ENCODE results near the gene GUK1. TPM values are rescaled to one million over a fixed set of nuclear protein-coding genes. Genes with fewer than 3 reads are reported as not detected.
A peak's percentile ranks its signal among the peaks of the same experiment; 100 is the strongest.

GUK1 gene
- total RNA-seq, 2 experiments from 2014 or later: 339 to 344 TPM

- CTCF ChIA-PET: no interaction called here
- H3K36me3 Mint-ChIP-seq (ENCODE audit: low read depth): peaks cover 32% of the 10 kb centered on the region
Measured at GRCh38 chr1:228145463-228146416, 5.7 kb downstream of the GUK1 start.

GRCh38 chr1:228146417-228147150 is 6.5 kb downstream of the GUK1 start:
- ATAC-seq (no peak), DNase-seq (no peak)
- Mint-ChIP-seq H3K4me3 (no peak overlapping the region), H3K36me3 (ENCODE audit: low read depth) (peaks cover 24% of the 10 kb centered on the region), H3K9me3 (ENCODE audit: insufficient read depth) (no peaks in the 10 kb centered on the region), H3K27ac (no peak overlapping the region), H3K4me1 (ENCODE audit: low read depth) (peaks cover 30% of the 10 kb centered on the region), H3K27me3 (ENCODE audit: low read depth) (no peaks in the 10 kb centered on the region)
- ChIA-PET CTCF (no interaction called here), POLR2A (no interaction called here)

More at GRCh38 chr1:228145463-228146416, 5.7 kb downstream of the GUK1 start:
- no peak for ATAC-seq
- POLR2A ChIA-PET: interaction anchor here (0.9 to 6.1 kb wide), 2 partner anchors 11 to 20 kb away, joined by 3 to 36 read pairs; partner anchors contain the start of gene IBA57
- Mint-ChIP-seq H3K27me3 (ENCODE audit: low read depth) (no peaks in the 10 kb centered on the region), H3K4me1 (ENCODE audit: low read depth) (peaks cover 32% of the 10 kb centered on the region), H3K9me3 (ENCODE audit: insufficient read depth) (no peaks in the 10 kb centered on the region), H3K4me3 (no peak overlapping the region), H3K27ac (no peak overlapping the region)
- DNase-seq: no peak

- H3K4me3 Mint-ChIP-seq: no peak overlapping the region
- no peaks in the 10 kb centered on the region for H3K27me3 Mint-ChIP-seq (ENCODE audit: low read depth)
- peaks cover 17% of the 10 kb centered on the region for H3K36me3 Mint-ChIP-seq (ENCODE audit: low read depth)
- no peaks in the 10 kb centered on the region for H3K9me3 Mint-ChIP-seq (ENCODE audit: insufficient read depth)
- no peak overlapping the region for H3K27ac Mint-ChIP-seq
- DNase-seq (no peak), ATAC-seq (no peak)
- peaks cover 27% of the 10 kb centered on the region for H3K4me1 Mint-ChIP-seq (ENCODE audit: low read depth)
- ChIA-PET POLR2A (no interaction called here), CTCF (no interaction called here)
Measured at GRCh38 chr1:228147151-228147693, 7.1 kb downstream of the GUK1 start.

- Mint-ChIP-seq H3K27ac (peak overlapping the region; percentile 25), H3K27me3 (ENCODE audit: low read depth) (no peaks in the 10 kb centered on the region), H3K4me3 (no peak overlapping the region), H3K36me3 (ENCODE audit: low read depth) (peaks cover 12% of the 10 kb centered on the region), H3K9me3 (ENCODE audit: insufficient read depth) (no peaks in the 10 kb centered on the region), H3K4me1 (ENCODE audit: low read depth) (peaks cover 25% of the 10 kb centered on the region)
- CTCF ChIA-PET: no interaction called here
- ATAC-seq (no peak), DNase-seq (no peak)
- POLR2A ChIA-PET: no interaction called here
Measured at GRCh38 chr1:228147768-228148167, 7.7 kb downstream of the GUK1 start.

GRCh38 chr1:228148196-228148861 is 8.2 kb downstream of the GUK1 start:
- ChIA-PET POLR2A (no interaction called here), CTCF (no interaction called here)
- Mint-ChIP-seq H3K27me3 (ENCODE audit: low read depth) (no peaks in the 10 kb centered on the region), H3K36me3 (ENCODE audit: low read depth) (peaks cover 6% of the 10 kb centered on the region), H3K4me3 (no peak overlapping the region), H3K9me3 (ENCODE audit: insufficient read depth) (no peaks in the 10 kb centered on the region), H3K27ac (no peak overlapping the region), H3K4me1 (ENCODE audit: low read depth) (peaks cover 21% of the 10 kb centered on the region)
- no peak for ATAC-seq
- no peak for DNase-seq

- no peaks in the 10 kb centered on the region for H3K27me3 Mint-ChIP-seq (ENCODE audit: low read depth)
- H3K4me3 Mint-ChIP-seq: no peak overlapping the region
- no peaks in the 10 kb centered on the region for H3K9me3 Mint-ChIP-seq (ENCODE audit: insufficient read depth)
- ChIA-PET CTCF (no interaction called here), POLR2A (no interaction called here)
- no peak overlapping the region for H3K27ac Mint-ChIP-seq
- DNase-seq (no peak), ATAC-seq (no peak)
- H3K4me1 Mint-ChIP-seq (ENCODE audit: low read depth): peaks cover 14% of the 10 kb centered on the region
- H3K36me3 Mint-ChIP-seq (ENCODE audit: low read depth): no peaks in the 10 kb centered on the region
Measured at GRCh38 chr1:228148935-228149405, 8.9 kb downstream of the GUK1 start.

GRCh38 chr1:228149406-228150119 is 9.5 kb downstream of the GUK1 start, which contains the start of gene GJC2:
GJC2 (plus strand) TSS chr1:228149930; CDS start chr1:228157759, 7,829 bp downstream.
- H3K27ac Mint-ChIP-seq: no peak within 1 kb of the TSS
- no peak for ATAC-seq
- ChIA-PET CTCF (no interaction called here), POLR2A (no interaction called here)
- H3K4me3 Mint-ChIP-seq: no peak within 1 kb of the TSS
- peaks cover 11% of the 10 kb centered on the region for H3K4me1 Mint-ChIP-seq (ENCODE audit: low read depth)
- DNase-seq: no peak
- H3K27me3 Mint-ChIP-seq (ENCODE audit: low read depth): no peaks in the 10 kb centered on the region
- H3K9me3 Mint-ChIP-seq (ENCODE audit: insufficient read depth): no peaks in the 10 kb centered on the region
- no peaks in the 10 kb centered on the region for H3K36me3 Mint-ChIP-seq (ENCODE audit: low read depth)

- peaks cover 17% of the 10 kb centered on the region for H3K4me1 Mint-ChIP-seq (ENCODE audit: low read depth)
- no peak overlapping the region for H3K4me3 Mint-ChIP-seq
- no peaks in the 10 kb centered on the region for H3K27me3 Mint-ChIP-seq (ENCODE audit: low read depth)
- DNase-seq (no peak), ATAC-seq (no peak)
- no peak overlapping the region for H3K27ac Mint-ChIP-seq
- no peaks in the 10 kb centered on the region for H3K36me3 Mint-ChIP-seq (ENCODE audit: low read depth)
- ChIA-PET POLR2A (no interaction called here), CTCF (no interaction called here)
- no peaks in the 10 kb centered on the region for H3K9me3 Mint-ChIP-seq (ENCODE audit: insufficient read depth)
Measured at GRCh38 chr1:228150120-228150460, 10.0 kb downstream of the GUK1 start.

- no peaks in the 10 kb centered on the region for H3K36me3 Mint-ChIP-seq (ENCODE audit: low read depth)
- ATAC-seq (no peak), DNase-seq (no peak)
- peaks cover 21% of the 10 kb centered on the region for H3K4me1 Mint-ChIP-seq (ENCODE audit: low read depth)
- no peaks in the 10 kb centered on the region for H3K9me3 Mint-ChIP-seq (ENCODE audit: insufficient read depth)
- no peaks in the 10 kb centered on the region for H3K27me3 Mint-ChIP-seq (ENCODE audit: low read depth)
- CTCF ChIA-PET: no interaction called here
- POLR2A ChIA-PET: no interaction called here
- H3K4me3 Mint-ChIP-seq: no peak overlapping the region
- no peak overlapping the region for H3K27ac Mint-ChIP-seq
Measured at GRCh38 chr1:228150461-228151179, 10.5 kb downstream of the GUK1 start.

GRCh38 chr1:228151180-228151925 is 11.3 kb downstream of the GUK1 start:
- ATAC-seq: no peak
- no peak for DNase-seq
- Mint-ChIP-seq H3K4me1 (ENCODE audit: low read depth) (peaks cover 28% of the 10 kb centered on the region), H3K4me3 (no peak overlapping the region), H3K9me3 (ENCODE audit: insufficient read depth) (no peaks in the 10 kb centered on the region), H3K27me3 (ENCODE audit: low read depth) (no peaks in the 10 kb centered on the region), H3K36me3 (ENCODE audit: low read depth) (no peaks in the 10 kb centered on the region), H3K27ac (peak overlapping the region; percentile 22)
- ChIA-PET CTCF (no interaction called here), POLR2A (interaction anchor here (0.8 to 1.3 kb wide), 3 partner anchors 10 to 69 kb away, joined by 3 to 6 read pairs (median 3); no protein-coding TSS in a partner anchor)
